Memory B cell (primary cell): Measurements from ENCODE around the gene DGKK.
A peak's percentile ranks its signal among the peaks of the same experiment; 100 is the strongest.

Source experiments
- ATAC-seq: fragments of 150-1000 bp; cut with Tn5 transposase; 2 replicates; pipeline ENCODE4 v1.10.0; 2021; ENCODE audit warnings: low read depth, mild to moderate bottlenecking, moderate library complexity
- DNase-seq, 2 donors: peaks; one replicate each; pipeline ENCODE4 v3.0.0; 2022; ENCODE audit warnings: low spot score in 2 of 2
- H3K27ac Mint-ChIP-seq: one replicate; pipeline ENCODE4 v1.8.0; 2022; ENCODE audit warnings: mild to moderate bottlenecking, moderate library complexity, mixed read lengths
- H3K27me3 Mint-ChIP-seq: one replicate; pipeline ENCODE4 v1.8.0; 2022; ENCODE audit warnings: mixed read lengths
- H3K36me3 Mint-ChIP-seq: one replicate; pipeline ENCODE4 v1.8.0; 2022; ENCODE audit warnings: mild to moderate bottlenecking, mixed read lengths
- H3K4me1 Mint-ChIP-seq: one replicate; pipeline ENCODE4 v1.8.0; 2022; ENCODE audit warnings: mixed read lengths
- H3K4me3 Mint-ChIP-seq: one replicate; pipeline ENCODE4 v1.8.0; 2022; ENCODE audit warnings: mild to moderate bottlenecking, moderate library complexity, mixed read lengths
- H3K9me3 Mint-ChIP-seq: one replicate; pipeline ENCODE4 v1.8.0; 2022; ENCODE audit warnings: mixed read lengths

The DGKK gene, protein sequence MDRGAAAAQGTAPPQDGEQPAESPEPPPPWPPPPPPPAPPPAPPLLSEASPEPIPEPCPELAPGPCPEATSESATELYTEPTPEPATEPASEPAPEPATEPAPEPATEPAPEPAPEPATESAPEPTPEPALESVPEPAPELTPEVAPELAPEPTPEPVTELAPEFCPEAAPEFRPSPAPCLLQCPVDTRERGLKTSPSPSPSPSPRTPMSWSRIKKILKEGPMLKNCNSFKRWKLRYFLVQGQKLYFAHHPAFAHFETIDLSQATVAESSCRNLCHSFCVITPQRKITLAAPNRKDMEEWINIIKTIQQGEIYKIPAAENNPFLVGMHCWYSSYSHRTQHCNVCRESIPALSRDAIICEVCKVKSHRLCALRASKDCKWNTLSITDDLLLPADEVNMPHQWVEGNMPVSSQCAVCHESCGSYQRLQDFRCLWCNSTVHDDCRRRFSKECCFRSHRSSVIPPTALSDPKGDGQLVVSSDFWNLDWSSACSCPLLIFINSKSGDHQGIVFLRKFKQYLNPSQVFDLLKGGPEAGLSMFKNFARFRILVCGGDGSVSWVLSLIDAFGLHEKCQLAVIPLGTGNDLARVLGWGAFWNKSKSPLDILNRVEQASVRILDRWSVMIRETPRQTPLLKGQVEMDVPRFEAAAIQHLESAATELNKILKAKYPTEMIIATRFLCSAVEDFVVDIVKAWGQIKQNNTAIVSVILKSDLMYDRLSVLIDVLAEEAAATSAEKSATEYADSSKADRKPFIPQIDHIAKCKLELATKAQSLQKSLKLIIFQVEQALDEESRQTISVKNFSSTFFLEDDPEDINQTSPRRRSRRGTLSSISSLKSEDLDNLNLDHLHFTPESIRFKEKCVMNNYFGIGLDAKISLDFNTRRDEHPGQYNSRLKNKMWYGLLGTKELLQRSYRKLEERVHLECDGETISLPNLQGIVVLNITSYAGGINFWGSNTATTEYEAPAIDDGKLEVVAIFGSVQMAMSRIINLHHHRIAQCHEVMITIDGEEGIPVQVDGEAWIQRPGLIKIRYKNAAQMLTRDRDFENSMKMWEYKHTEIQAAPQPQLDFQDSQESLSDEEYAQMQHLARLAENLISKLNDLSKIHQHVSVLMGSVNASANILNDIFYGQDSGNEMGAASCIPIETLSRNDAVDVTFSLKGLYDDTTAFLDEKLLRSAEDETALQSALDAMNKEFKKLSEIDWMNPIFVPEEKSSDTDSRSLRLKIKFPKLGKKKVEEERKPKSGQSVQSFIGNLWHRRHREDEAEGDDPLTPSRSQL

GRCh38 chrX:50470103-50471031 is at the start of gene DGKK:
DGKK (minus strand) TSS chrX:50470825; CDS start chrX:50470678, 147 bp downstream.
- H3K27me3 Mint-ChIP-seq = peaks cover 19% of the 10 kb centered on the region
- peaks cover 5% of the 10 kb centered on the region for H3K4me1 Mint-ChIP-seq
- H3K9me3 Mint-ChIP-seq = no peaks in the 10 kb centered on the region
- H3K4me3 Mint-ChIP-seq = peak within 1 kb of the TSS; percentile 41
- DNase-seq (no peak), ATAC-seq (no peak)
- H3K27ac Mint-ChIP-seq = no peak within 1 kb of the TSS
- H3K36me3 Mint-ChIP-seq = no peaks in the 10 kb centered on the region

GRCh38 chrX:50514811-50515210 is 44.2 kb upstream of the DGKK start:
- ATAC-seq (no peak), DNase-seq (no peak)
- peaks cover 2% of the 10 kb centered on the region for H3K27me3 Mint-ChIP-seq
- no peaks in the 10 kb centered on the region for H3K36me3 Mint-ChIP-seq
- H3K27ac Mint-ChIP-seq = no peak overlapping the region
- H3K4me1 Mint-ChIP-seq = no peaks in the 10 kb centered on the region
- H3K4me3 Mint-ChIP-seq = no peak overlapping the region
- no peaks in the 10 kb centered on the region for H3K9me3 Mint-ChIP-seq

GRCh38 chrX:50497114-50497513 is 26.5 kb upstream of the DGKK start:
- Mint-ChIP-seq H3K36me3 (no peaks in the 10 kb centered on the region), H3K27me3 (peaks cover 5% of the 10 kb centered on the region), H3K4me3 (no peak overlapping the region), H3K9me3 (no peaks in the 10 kb centered on the region), H3K27ac (no peak overlapping the region), H3K4me1 (no peaks in the 10 kb centered on the region)
- ATAC-seq (no peak), DNase-seq (no peak)

DNA sequence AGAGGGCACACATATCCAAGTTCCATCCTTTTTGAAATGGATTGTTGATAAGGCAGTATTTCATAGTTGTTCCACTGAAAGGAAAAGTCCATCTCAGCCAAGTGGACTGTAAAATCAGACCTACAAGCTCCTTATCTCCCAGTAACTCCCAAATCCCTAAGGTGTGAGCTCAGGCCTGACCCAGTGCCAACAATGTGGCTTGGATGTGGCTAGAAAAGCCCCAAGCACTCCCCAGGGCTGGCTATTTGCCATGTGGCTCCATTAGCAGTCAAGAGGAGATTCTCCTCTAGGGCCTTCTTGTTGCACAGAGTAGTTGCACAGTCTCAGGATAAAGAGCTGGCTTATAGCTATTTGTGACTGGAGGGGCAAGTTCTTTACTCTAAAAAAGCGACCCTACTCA is 25.0 kb upstream of the DGKK start:
- Mint-ChIP-seq H3K4me1 (no peaks in the 10 kb centered on the region), H3K27ac (no peak overlapping the region), H3K4me3 (no peak overlapping the region), H3K9me3 (no peaks in the 10 kb centered on the region), H3K36me3 (no peaks in the 10 kb centered on the region), H3K27me3 (peaks cover 6% of the 10 kb centered on the region)
- ATAC-seq (no peak), DNase-seq (no peak)

DNA sequence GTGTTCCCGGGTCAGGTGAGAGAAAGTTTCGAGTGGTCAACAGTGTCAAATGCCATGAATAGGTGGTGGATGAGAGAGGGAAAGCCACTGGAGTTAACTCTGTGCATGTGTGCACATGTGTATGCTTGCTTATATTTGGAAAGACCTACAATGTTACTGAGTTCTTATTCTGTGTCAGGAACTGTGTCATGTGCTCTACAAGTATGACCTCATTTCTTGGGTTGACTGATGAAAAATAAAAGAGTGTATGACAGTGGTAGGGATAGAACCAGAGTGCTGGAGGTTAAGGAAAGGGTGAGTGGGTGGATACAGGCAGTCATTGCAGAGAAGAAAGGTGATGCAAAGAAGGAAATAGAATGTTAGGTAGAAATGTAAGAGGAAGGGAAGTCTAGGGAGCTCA is 22.1 kb upstream of the DGKK start:
- Mint-ChIP-seq H3K27ac (no peak overlapping the region), H3K27me3 (peaks cover 6% of the 10 kb centered on the region), H3K36me3 (no peaks in the 10 kb centered on the region), H3K4me1 (no peaks in the 10 kb centered on the region), H3K9me3 (no peaks in the 10 kb centered on the region), H3K4me3 (no peak overlapping the region)
- no peak for DNase-seq
- ATAC-seq = no peak

DNA sequence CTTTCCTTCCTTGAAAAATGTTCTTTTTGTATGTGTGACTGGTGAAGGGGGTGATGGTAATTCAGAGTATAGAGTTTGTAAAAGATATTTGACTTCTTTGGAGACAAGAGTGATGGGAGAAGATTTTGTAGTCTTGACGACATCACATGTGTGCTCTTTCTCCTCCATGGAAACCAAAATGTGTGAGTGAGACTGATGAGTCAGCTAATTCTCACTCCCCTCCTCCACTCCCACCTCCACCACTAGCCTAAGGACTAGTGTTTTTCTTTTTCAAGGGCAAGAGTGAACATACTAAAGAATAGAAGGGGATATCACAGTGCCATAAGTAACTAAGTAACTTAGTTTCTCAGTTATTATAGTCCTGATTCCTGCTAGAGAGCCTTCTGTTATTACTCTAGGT is 14.0 kb upstream of the DGKK start:
- H3K27me3 Mint-ChIP-seq = peaks cover 4% of the 10 kb centered on the region
- peaks cover 4% of the 10 kb centered on the region for H3K9me3 Mint-ChIP-seq
- no peaks in the 10 kb centered on the region for H3K4me1 Mint-ChIP-seq
- H3K4me3 Mint-ChIP-seq = no peak overlapping the region
- H3K27ac Mint-ChIP-seq = no peak overlapping the region
- H3K36me3 Mint-ChIP-seq = no peaks in the 10 kb centered on the region
- no peak for DNase-seq
- ATAC-seq = no peak

DNA sequence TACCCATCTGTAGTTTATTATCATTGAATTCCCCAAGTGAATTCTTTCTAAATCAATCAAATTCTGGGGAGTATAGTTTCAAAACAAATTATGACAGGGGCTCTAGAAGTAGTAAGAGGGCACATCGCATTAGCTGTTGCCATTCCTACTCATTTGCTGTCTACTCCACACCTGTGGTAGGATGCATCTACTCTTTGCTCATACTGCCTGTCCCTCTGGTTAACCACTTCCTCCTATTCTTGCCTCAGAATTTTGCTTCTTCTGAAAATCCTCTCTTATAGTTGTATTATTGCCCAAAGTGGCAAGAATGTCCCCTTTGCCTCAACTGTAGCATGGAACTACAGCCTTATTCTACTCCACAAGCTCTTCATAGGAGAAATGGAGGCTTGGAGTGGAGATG is 12.7 kb upstream of the DGKK start:
- H3K4me3 Mint-ChIP-seq = no peak overlapping the region
- no peak for DNase-seq
- H3K9me3 Mint-ChIP-seq = peaks cover 4% of the 10 kb centered on the region
- H3K4me1 Mint-ChIP-seq = no peaks in the 10 kb centered on the region
- no peaks in the 10 kb centered on the region for H3K36me3 Mint-ChIP-seq
- ATAC-seq = no peak
- H3K27me3 Mint-ChIP-seq = peaks cover 6% of the 10 kb centered on the region
- no peak overlapping the region for H3K27ac Mint-ChIP-seq

- peaks cover 11% of the 10 kb centered on the region for H3K27me3 Mint-ChIP-seq
- ATAC-seq (no peak), DNase-seq (no peak)
- H3K4me3 Mint-ChIP-seq = no peak overlapping the region
- H3K27ac Mint-ChIP-seq = no peak overlapping the region
- no peaks in the 10 kb centered on the region for H3K4me1 Mint-ChIP-seq
- no peaks in the 10 kb centered on the region for H3K36me3 Mint-ChIP-seq
- H3K9me3 Mint-ChIP-seq = no peaks in the 10 kb centered on the region
These were observed 4.6 kb upstream of the DGKK start for GRCh38 chrX:50475208-50475607.

GRCh38 chrX:50471390-50471789 is 765 bp upstream of the DGKK start:
- peaks cover 5% of the 10 kb centered on the region for H3K4me1 Mint-ChIP-seq
- H3K36me3 Mint-ChIP-seq = no peaks in the 10 kb centered on the region
- DNase-seq (no peak), ATAC-seq (no peak)
- H3K27me3 Mint-ChIP-seq = peaks cover 19% of the 10 kb centered on the region
- no peak overlapping the region for H3K4me3 Mint-ChIP-seq
- H3K9me3 Mint-ChIP-seq = no peaks in the 10 kb centered on the region
- no peak overlapping the region for H3K27ac Mint-ChIP-seq

GRCh38 chrX:50469206-50469605 is 1.4 kb downstream of the DGKK start:
- Mint-ChIP-seq H3K36me3 (no peaks in the 10 kb centered on the region), H3K9me3 (no peaks in the 10 kb centered on the region), H3K4me1 (peaks cover 5% of the 10 kb centered on the region), H3K27me3 (peaks cover 16% of the 10 kb centered on the region), H3K4me3 (no peak overlapping the region), H3K27ac (no peak overlapping the region)
- no peak for ATAC-seq
- DNase-seq = no peak

GRCh38 chrX:50459615-50460014 is 11.0 kb downstream of the DGKK start:
- no peak for DNase-seq
- no peak overlapping the region for H3K27ac Mint-ChIP-seq
- no peaks in the 10 kb centered on the region for H3K4me1 Mint-ChIP-seq
- H3K4me3 Mint-ChIP-seq = no peak overlapping the region
- ATAC-seq = no peak
- no peaks in the 10 kb centered on the region for H3K9me3 Mint-ChIP-seq
- no peaks in the 10 kb centered on the region for H3K36me3 Mint-ChIP-seq
- peaks cover 6% of the 10 kb centered on the region for H3K27me3 Mint-ChIP-seq

DNA sequence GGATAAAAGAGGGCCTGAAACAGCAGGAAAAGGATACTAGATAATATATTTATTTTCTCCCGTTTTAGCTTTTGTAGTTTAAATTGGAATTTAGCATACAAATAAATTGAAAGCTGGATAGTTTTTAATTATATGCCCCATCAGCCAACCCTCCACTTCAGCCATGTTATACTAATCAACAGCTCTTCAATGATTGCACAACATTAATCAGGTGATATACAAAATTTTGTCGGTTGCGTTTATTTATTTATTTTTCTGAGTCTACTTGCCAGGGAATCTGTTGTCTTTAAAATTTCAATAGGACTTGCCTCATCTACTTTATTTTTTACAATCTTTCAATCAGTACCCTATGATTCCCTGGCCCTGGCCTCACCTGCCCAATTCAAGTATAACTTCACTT is 12.1 kb downstream of the DGKK start:
- Mint-ChIP-seq H3K36me3 (no peaks in the 10 kb centered on the region), H3K27me3 (peaks cover 6% of the 10 kb centered on the region), H3K4me1 (no peaks in the 10 kb centered on the region), H3K4me3 (no peak overlapping the region), H3K27ac (no peak overlapping the region), H3K9me3 (no peaks in the 10 kb centered on the region)
- ATAC-seq = no peak
- no peak for DNase-seq
